CD14-positive monocyte (primary cell): ENCODE data around the gene CHKA. TPM values are rescaled to one million over a fixed set of nuclear protein-coding genes. Genes with fewer than 3 reads are reported as not detected.

Experiments used
- DNase-seq, 3 donors: peaks; one replicate each; pipeline ENCODE4 v3.0.0-alpha.2; 2011 to 2022
- H2AFZ ChIP-seq: 2 replicates; pipeline ENCODE4 v1.6.0; 2012; ENCODE audit warnings: mild to moderate bottlenecking, low read depth, low read length, inconsistent platforms; ENCODE audit not compliant: insufficient read depth, poor library complexity, severe bottlenecking
- H3K27ac ChIP-seq, 2 donors: 1 replicate in 1 of 2; 2 replicates in 1 of 2; pipeline ENCODE4 v1.5.1; 2012 to 2013; ENCODE audit warnings: low read length in 2 of 2, control low read depth in 1 of 2, inconsistent platforms in 1 of 2, low read depth in 1 of 2, mild to moderate bottlenecking in 1 of 2
- H3K27me3 ChIP-seq, 2 donors: one replicate each; pipeline versions ENCODE4 v1.6.0 to v1.6.1; 2011 to 2013; ENCODE audit warnings: low read length in 2 of 2; ENCODE audit not compliant: control insufficient read depth in 2 of 2, insufficient read depth in 2 of 2
- H3K36me3 ChIP-seq, 2 donors: replicated peaks in 1 of 2; 1 replicate in 1 of 2; 2 replicates in 1 of 2; pipeline versions ENCODE4 v1.5.1 to v1.6.1; 2012 to 2013; ENCODE audit warnings: low read length in 2 of 2, control low read depth in 1 of 2, inconsistent platforms in 1 of 2, mild to moderate bottlenecking in 1 of 2; ENCODE audit not compliant: insufficient read depth in 2 of 2, control insufficient read depth in 1 of 2
- H3K4me1 ChIP-seq, 2 donors: 1 replicate in 1 of 2; 2 replicates in 1 of 2; pipeline versions ENCODE4 v1.5.1 to v1.6.1; 2012 to 2013; ENCODE audit warnings: low read length in 2 of 2, control low read depth in 1 of 2, inconsistent platforms in 1 of 2, mild to moderate bottlenecking in 1 of 2, moderate library complexity in 1 of 2; ENCODE audit not compliant: insufficient read depth in 2 of 2, control insufficient read depth in 1 of 2
- H3K4me2 ChIP-seq: replicated peaks from 2 replicates; pipeline ENCODE3; 2012; ENCODE audit warnings: low read length, moderate library complexity, mild to moderate bottlenecking; ENCODE audit not compliant: poor library complexity, severe bottlenecking; ENCODE audit errors: extremely low read depth
- H3K4me3 ChIP-seq, 3 experiments: fragments of 200-600 bp in 1 of 3; sonication (generic) in 1 of 3; replicated peaks in 1 of 3; 1 replicate in 2 of 3; 2 replicates in 1 of 3; pipeline ENCODE4 v1.5.1; 2011 to 2013; ENCODE audit warnings: low read length in 3 of 3, mild to moderate bottlenecking in 3 of 3, control low read depth in 2 of 3, low read depth in 2 of 3, inconsistent platforms in 1 of 3, moderate library complexity in 1 of 3
- H3K79me2 ChIP-seq: 2 replicates; pipeline ENCODE4 v1.6.0; 2012; ENCODE audit warnings: mild to moderate bottlenecking, control low read depth, inconsistent platforms, low read length, moderate library complexity; ENCODE audit not compliant: insufficient read depth
- H3K9ac ChIP-seq: 2 replicates; pipeline ENCODE4 v1.6.0; 2017; ENCODE audit warnings: low read length, mild to moderate bottlenecking; ENCODE audit not compliant: insufficient read depth, poor library complexity, severe bottlenecking
- H3K9me3 ChIP-seq, 2 donors: replicated peaks in 1 of 2; 1 replicate in 1 of 2; 2 replicates in 1 of 2; pipeline versions ENCODE4 v1.5.1 to v1.6.1; 2012 to 2013; ENCODE audit warnings: low read length in 2 of 2, control low read depth in 1 of 2; ENCODE audit not compliant: control insufficient read depth in 1 of 2, insufficient read depth in 1 of 2
- H4K20me1 ChIP-seq: 2 replicates; pipeline ENCODE4 v1.6.0; 2012; ENCODE audit warnings: mild to moderate bottlenecking, low read length, control low read depth, moderate library complexity; ENCODE audit not compliant: insufficient read depth
- H3K27ac Mint-ChIP-seq, 7 donors: one replicate each; pipeline ENCODE4 v1.8.0; 2020; ENCODE audit warnings: mild to moderate bottlenecking in 7 of 7, mixed read lengths in 7 of 7, moderate library complexity in 6 of 7, inconsistent platforms in 2 of 7
- H3K27me3 Mint-ChIP-seq, 3 donors: one replicate each; pipeline ENCODE4 v1.8.0; 2021 to 2022; ENCODE audit warnings: low read depth in 3 of 3, mild to moderate bottlenecking in 3 of 3, mixed read lengths in 3 of 3, moderate library complexity in 3 of 3, inconsistent platforms in 1 of 3
- H3K36me3 Mint-ChIP-seq, 2 donors: one replicate each; pipeline ENCODE4 v1.8.0; 2020; ENCODE audit warnings: mixed read lengths in 2 of 2, inconsistent platforms in 1 of 2, mild to moderate bottlenecking in 1 of 2
- H3K4me1 Mint-ChIP-seq: one replicate; pipeline ENCODE4 v1.8.0; 2020; ENCODE audit warnings: mild to moderate bottlenecking, mixed read lengths
- H3K4me3 Mint-ChIP-seq, 2 donors: one replicate each; pipeline ENCODE4 v1.8.0; 2020; ENCODE audit warnings: mild to moderate bottlenecking in 2 of 2, mixed read lengths in 2 of 2, moderate library complexity in 1 of 2
- H3K9me3 Mint-ChIP-seq, 7 donors: one replicate each; pipeline ENCODE4 v1.8.0; 2020 to 2022; ENCODE audit warnings: mixed read lengths in 7 of 7, mild to moderate bottlenecking in 6 of 7, moderate library complexity in 6 of 7, inconsistent platforms in 2 of 7
- CTCF ChIP-seq: fragments of 200-600 bp; IDR thresholded peaks from one replicate; pipeline ENCODE4 v1.8.0; 2022; ENCODE audit warnings: antibody characterized with exemption, mild to moderate bottlenecking
- WGBS: methylation state at CpG from one replicate; pipeline ENCODE4 v1.1.5; 2013; ENCODE audit warnings: missing lambda C conversion rate; ENCODE audit not compliant: insufficient coverage; 5-methylcytosine and 5-hydroxymethylcytosine counted together
- intact Hi-C, 2 donors: fragments of 100-400 bp; cut with micrococcal nuclease; formaldehyde crosslinking; loops; one replicate each; pipeline versions ENCODE4 v1.15.0 to v1.15.1; 2023
- polyA plus RNA-seq, 3 donors: library from polyadenylated mRNA; depleted of rRNA in 1 of 3; unstranded in 2 of 3; stranded (reverse) in 1 of 3; fragments of 300-500 nt in 2 of 3; fragments of >200 nt in 1 of 3; fragmentation: Illumina TruSeq in 2 of 3; gene quantifications; 1 replicate in 2 of 3; 2 replicates in 1 of 3; pipeline ENCODE4 v1.2.3, GENCODE V29; 2012 to 2021

The CHKA gene
- polyA plus RNA-seq, 3 donors = 2.8 to 20.9 (median 5.7) TPM

GRCh38 chr11:68024508-68024907 lies 96.7 kb downstream of the CHKA start:
- intact Hi-C loops = no loop called here
- TF ChIP-seq CTCF = no peak
- H3K9me3 Mint-ChIP-seq = no peaks in the 10 kb centered on the region
- H3K79me2 ChIP-seq = no peaks in the 10 kb centered on the region
- H3K9ac ChIP-seq = no peak overlapping the region
- no peak overlapping the region for H3K4me3 Mint-ChIP-seq
- no peak overlapping the region for H3K4me2 ChIP-seq
- H4K20me1 ChIP-seq = peaks cover 35% of the 10 kb centered on the region
- H3K27me3 Mint-ChIP-seq = peaks cover 0 to 1% (median 1%) of the 10 kb centered on the region in 3 donors
- H3K27me3 ChIP-seq = no peaks in the 10 kb centered on the region
- H2AFZ ChIP-seq = no peak overlapping the region
- H3K9me3 ChIP-seq = no peaks in the 10 kb centered on the region
- H3K4me3 ChIP-seq = no peak overlapping the region
- no peak overlapping the region for H3K27ac Mint-ChIP-seq
- H3K36me3 Mint-ChIP-seq = peaks cover 72 to 88% of the 10 kb centered on the region in 2 donors
- peak overlapping the region in 1 of 2 donors; percentile 26 for H3K27ac ChIP-seq
- peaks cover 9% of the 10 kb centered on the region for H3K4me1 Mint-ChIP-seq
- peaks cover 1 to 3% of the 10 kb centered on the region in 2 donors for H3K4me1 ChIP-seq
- 98% methylated on average over 4 of the region's 5 CpGs for WGBS
- no peak for DNase-seq
- peaks cover 78 to 87% of the 10 kb centered on the region in 2 donors for H3K36me3 ChIP-seq

GRCh38 chr11:68022531-68022930 lies 98.7 kb downstream of the CHKA start:
- Mint-ChIP-seq H3K9me3 (no peaks in the 10 kb centered on the region), H3K4me1 (no peaks in the 10 kb centered on the region), H3K27ac (peak overlapping the region in 1 of 7 donors; percentile 53), H3K27me3 (peaks cover 0 to 3% (median 2%) of the 10 kb centered on the region in 3 donors), H3K4me3 (no peak overlapping the region), H3K36me3 (peaks cover 78 to 98% of the 10 kb centered on the region in 2 donors)
- intact Hi-C loops = no loop called here
- H3K27me3 ChIP-seq = no peaks in the 10 kb centered on the region
- no peak overlapping the region for H2AFZ ChIP-seq
- H3K9me3 ChIP-seq = no peaks in the 10 kb centered on the region
- no peak overlapping the region for H3K9ac ChIP-seq
- peaks cover 50% of the 10 kb centered on the region for H4K20me1 ChIP-seq
- H3K4me2 ChIP-seq = no peak overlapping the region
- WGBS = 99% methylated on average over 11 of the region's 13 CpGs
- H3K4me3 ChIP-seq = no peak overlapping the region
- H3K79me2 ChIP-seq = no peaks in the 10 kb centered on the region
- H3K4me1 ChIP-seq = no peaks in the 10 kb centered on the region
- no peak overlapping the region for H3K27ac ChIP-seq
- peaks cover 90 to 99% of the 10 kb centered on the region in 2 donors for H3K36me3 ChIP-seq
- no peak for TF ChIP-seq CTCF
- no peak for DNase-seq
